Thyroid gland (tissue), 4 donors: ENCODE results near the gene HNRNPDL. TPM values are rescaled to one million over a fixed set of nuclear protein-coding genes. Genes with fewer than 3 reads are reported as not detected.
"Not testable (repeated sequence)": the region's sequence is repeated elsewhere in the genome, so short reads cannot be mapped to it uniquely, and the experiment has no call there.

ENCODE experiments used
- DNase-seq, 2 donors: peaks; one replicate each; pipeline ENCODE4 v3.0.0-alpha.2; 2019
- H3K27ac ChIP-seq, 3 donors: fragments of 200-600 bp; sonication (generic); 1 replicate in 2 of 3; 2 replicates in 1 of 3; pipeline ENCODE4 v1.5.1; 2016 to 2019; ENCODE audit warnings: mild to moderate bottlenecking in 1 of 3, moderate library complexity in 1 of 3
- H3K27me3 ChIP-seq: fragments of 200-600 bp; sonication (generic); one replicate; pipeline ENCODE4 v1.5.1; 2019
- H3K36me3 ChIP-seq, 2 donors: fragments of 200-600 bp; sonication (generic); one replicate each; pipeline ENCODE4 v1.5.1; 2016 to 2019
- H3K4me1 ChIP-seq, 2 donors: fragments of 200-600 bp; sonication (generic); one replicate each; pipeline ENCODE4 v1.5.1; 2017 to 2019
- H3K4me3 ChIP-seq, 3 donors: fragments of 200-600 bp; sonication (generic); replicated peaks in 1 of 3; 1 replicate in 2 of 3; 2 replicates in 1 of 3; pipeline ENCODE4 v1.5.1; 2016; ENCODE audit warnings: mild to moderate bottlenecking in 1 of 3
- H3K9me3 ChIP-seq: fragments of 200-600 bp; sonication (generic); one replicate; pipeline ENCODE4 v1.5.1; 2017
- CTCF ChIP-seq, 6 experiments: fragments of 200-600 bp in 3 of 6; fragments of 450-650 bp in 3 of 6; sonication (generic) in 3 of 6; IDR thresholded peaks; one replicate each; pipeline ENCODE4 v1.5.1; 2016 to 2019; ENCODE audit warnings: antibody characterized with exemption in 6 of 6, mild to moderate bottlenecking in 2 of 6, inconsistent platforms in 1 of 6, moderate library complexity in 1 of 6
- POLR2A ChIP-seq, 2 donors: fragments of 450-650 bp; IDR thresholded peaks; one replicate each; pipeline ENCODE4 v1.6.1; 2017; ENCODE audit warnings: antibody characterized with exemption in 2 of 2, mild to moderate bottlenecking in 2 of 2, moderate library complexity in 1 of 2
- WGBS, 2 donors: methylation state at CpG; one replicate each; pipeline ENCODE4 v1.1.5; 2017; 5-methylcytosine and 5-hydroxymethylcytosine counted together
- intact Hi-C: fragments of 100-400 bp; cut with DNase I; formaldehyde crosslinking; loops from one replicate; pipeline ENCODE4 v1.15.1; 2023
- total RNA-seq, 4 donors: library from RNA; depleted of rRNA; stranded (reverse); fragments of >200 nt; gene quantifications; one replicate each; pipeline ENCODE4 v1.2.3, GENCODE V29; 2016

The HNRNPDL gene
- 100 to 1,000 TPM; 189 to 287 (median 245) TPM for total RNA-seq

DNA sequence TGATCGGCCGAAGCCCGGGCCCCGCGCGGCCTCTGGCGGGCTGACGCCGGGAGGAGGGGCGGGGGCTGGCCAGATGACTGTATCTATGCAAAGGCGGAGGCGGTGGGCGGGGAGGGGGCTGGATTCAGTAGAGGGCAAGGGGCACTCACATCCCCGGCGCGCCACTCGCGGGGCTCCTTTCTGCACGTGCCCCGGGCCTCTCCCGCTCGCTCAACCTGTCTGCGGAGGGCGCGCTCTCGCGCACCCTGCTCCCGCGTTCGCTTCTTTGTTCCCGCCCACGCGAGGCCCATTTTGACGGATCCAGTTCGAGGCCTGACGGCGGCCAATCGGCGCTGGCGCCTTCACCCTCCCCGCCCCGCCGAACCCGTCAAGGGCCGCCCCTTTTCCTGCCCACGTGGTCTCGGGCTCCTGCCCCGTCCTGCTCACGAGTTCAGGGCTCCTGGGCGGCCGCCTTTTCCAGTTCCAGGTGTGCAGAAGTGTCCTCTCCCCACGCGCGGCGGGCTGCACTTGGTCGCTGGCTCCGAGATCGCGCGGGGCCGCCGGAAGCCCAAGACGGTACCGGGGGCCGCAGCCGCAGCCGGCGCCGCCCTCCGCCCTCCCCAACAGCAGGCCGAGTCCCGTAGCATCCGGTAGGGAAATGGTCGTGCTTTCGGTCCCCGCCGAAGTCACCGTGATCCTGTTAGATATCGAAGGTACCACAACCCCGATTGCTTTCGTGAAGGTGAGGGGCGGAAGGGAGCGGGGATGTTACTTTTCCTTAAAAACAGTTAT lies at the start of gene HNRNPDL, which contains the start of gene ENOPH1:
Gene HNRNPDL (minus strand): TSS at position 270 of the 771 bp plus-strand sequence. CDS start 772 bp downstream, outside the sequence.
Gene ENOPH1 (plus strand): TSS at position 398 of the 771 bp plus-strand sequence. CDS start 240 bp downstream, at position 638.
- intact Hi-C loops: loop anchor here (10.0 kb wide), 1 partner anchor 584 kb away; the partner anchor contains the start of gene LIN54
- TF ChIP-seq CTCF (IDR thresholded peaks at IDR 0.05): peak in 1 of 6 experiments; percentile 10
- peak in 1 of 2 donors; percentile 85 for TF ChIP-seq POLR2A (IDR thresholded peaks at IDR 0.05)
- Histone ChIP-seq H3K36me3 (peaks cover 12 to 15% of the 10 kb centered on the region in 2 donors), H3K27me3 (no peaks in the 10 kb centered on the region), H3K27ac (peak within 1 kb of the TSS; percentile 93 to 98 (median 97)), H3K4me3 (peak within 1 kb of the TSS; percentile 67 to 98 (median 98)), H3K4me1 (peaks cover 27 to 28% of the 10 kb centered on the region in 2 donors), H3K9me3 (no peaks in the 10 kb centered on the region)
- 0% methylated on average over 22 to 55 of the region's 83 CpGs for WGBS, 2 donors
- peak; percentile 97 to 98 for DNase-seq

DNA sequence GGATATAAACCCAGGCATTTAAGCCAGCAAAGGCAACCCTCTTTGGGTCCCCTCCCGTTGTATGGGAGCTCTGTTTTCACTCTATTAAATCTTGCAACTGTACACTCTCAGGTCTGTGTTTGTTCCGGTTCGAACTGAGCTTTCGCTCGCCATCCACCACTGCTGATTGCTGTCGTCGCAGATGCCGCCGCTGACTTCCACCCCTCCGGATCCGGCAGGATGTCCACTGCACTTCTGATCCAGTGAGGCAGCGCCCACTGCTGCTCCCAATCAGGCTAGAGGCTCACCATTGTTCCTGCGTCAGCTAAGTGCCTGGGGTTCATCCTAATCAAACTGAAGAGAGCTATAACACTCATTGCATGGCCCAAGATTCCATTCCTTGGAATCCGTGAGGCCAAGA lies 49.3 kb upstream of the HNRNPDL start:
- 96 to 97% methylated on average over 14 of the region's 14 CpGs for WGBS, 2 donors
- H3K4me3 ChIP-seq: no peak overlapping the region
- H3K27me3 ChIP-seq: no peaks in the 10 kb centered on the region
- no peak for TF ChIP-seq POLR2A (IDR thresholded peaks at IDR 0.05)
- TF ChIP-seq CTCF (IDR thresholded peaks at IDR 0.05): no peak
- H3K36me3 ChIP-seq: no peaks in the 10 kb centered on the region
- intact Hi-C loops: no loop called here
- no peaks in the 10 kb centered on the region for H3K9me3 ChIP-seq
- no peak overlapping the region for H3K27ac ChIP-seq
- no peak for DNase-seq
- H3K4me1 ChIP-seq: no peaks in the 10 kb centered on the region

DNA sequence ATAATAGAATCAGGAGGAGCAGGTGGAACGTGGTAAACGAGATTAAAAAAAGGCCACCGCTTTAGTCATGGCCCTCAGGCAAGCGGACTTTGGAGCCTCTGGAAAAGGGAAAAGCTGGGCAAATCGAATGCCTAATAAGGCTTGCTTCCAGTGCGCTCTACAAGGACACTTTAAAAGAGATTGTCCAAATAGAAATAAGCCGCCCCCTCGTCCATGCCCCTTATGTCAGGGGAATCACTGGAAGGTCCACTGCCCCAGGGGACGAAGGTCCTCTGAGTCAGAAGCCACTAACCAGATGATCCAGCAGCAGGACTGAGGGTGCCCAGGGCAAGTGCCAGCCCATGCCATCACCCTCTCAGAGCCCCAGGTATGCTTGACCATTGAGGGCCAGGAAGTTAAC lies 47.2 kb upstream of the HNRNPDL start:
- DNase-seq, H3K27me3 ChIP-seq, H3K4me1 ChIP-seq, H3K9me3 ChIP-seq, intact Hi-C loops, H3K36me3 ChIP-seq, H3K4me3 ChIP-seq, H3K27ac ChIP-seq: not testable (repeated sequence)
- WGBS, 2 donors: 81 to 88% methylated on average over 9 of the region's 9 CpGs

GRCh38 chr4:82475931-82476330 lies 45.7 kb upstream of the HNRNPDL start:
- DNase-seq, H3K27ac ChIP-seq, intact Hi-C loops, H3K4me3 ChIP-seq, H3K27me3 ChIP-seq, H3K36me3 ChIP-seq, H3K4me1 ChIP-seq, H3K9me3 ChIP-seq: not testable (repeated sequence)
- 94 to 96% methylated on average over 7 of the region's 7 CpGs for WGBS, 2 donors

- no peak overlapping the region for H3K27ac ChIP-seq
- intact Hi-C loops: no loop called here
- H3K4me1 ChIP-seq: no peaks in the 10 kb centered on the region
- H3K4me3 ChIP-seq: no peak overlapping the region
- H3K36me3 ChIP-seq: no peaks in the 10 kb centered on the region
- no peak for DNase-seq
- no peaks in the 10 kb centered on the region for H3K9me3 ChIP-seq
- WGBS, 2 donors: 92 to 95% methylated on average over 15 of the region's 15 CpGs
- no peaks in the 10 kb centered on the region for H3K27me3 ChIP-seq
- TF ChIP-seq POLR2A (IDR thresholded peaks at IDR 0.05) (no peak), CTCF (IDR thresholded peaks at IDR 0.05) (no peak)
Observed at GRCh38 chr4:82473621-82474164, 43.4 kb upstream of the HNRNPDL start.

DNA sequence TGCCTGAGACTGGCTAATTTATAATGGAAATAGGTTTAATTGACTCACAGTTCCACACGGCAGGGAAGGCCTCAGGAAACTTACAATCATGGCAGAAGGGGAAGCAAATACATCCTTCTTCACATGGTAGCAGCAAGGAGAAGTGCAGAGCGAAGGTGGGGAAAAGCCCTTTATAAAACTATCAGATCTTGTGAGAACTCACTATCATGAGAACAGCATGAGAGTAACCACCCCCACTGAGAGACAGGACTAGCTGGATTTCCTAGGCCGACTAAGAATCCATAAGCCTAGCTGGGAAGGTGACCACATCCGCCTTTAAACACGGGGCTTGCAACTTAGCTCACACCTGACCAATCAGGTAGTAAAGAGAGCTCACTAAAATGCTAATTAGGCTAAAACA lies 42.8 kb upstream of the HNRNPDL start:
- intact Hi-C loops, DNase-seq: not testable (repeated sequence)
- 64% methylated on average over 5 of the region's 5 CpGs for WGBS, 2 donors

More for the DNA sequence above, 42.8 kb upstream of the HNRNPDL start:
- not testable (repeated sequence) for H3K27me3 ChIP-seq, H3K27ac ChIP-seq, H3K36me3 ChIP-seq, H3K4me1 ChIP-seq, H3K9me3 ChIP-seq, H3K4me3 ChIP-seq
